Ureter (tissue), 1 donor: ENCODE measurements around the gene PDS5B. TPM values are rescaled to one million over a fixed set of nuclear protein-coding genes. Genes with fewer than 3 reads are reported as not detected.

Source experiments
- DNase-seq: peaks from one replicate; pipeline ENCODE4 v3.0.0-alpha.2; 2020; ENCODE audit warnings: low spot score
- total RNA-seq: library from RNA; stranded (reverse); gene quantifications from one replicate; pipeline ENCODE4 v1.2.4, GENCODE V29; 2023
- donor health status: DM: yes; HTN: yes; CAD: no.

Gene PDS5B
- total RNA-seq, 1 donor from 2014 or later: 53.3 TPM

- no peak for DNase-seq
Observed at GRCh38 chr13:32588736-32589135, 2.5 kb downstream of the PDS5B start.

- no peak for DNase-seq
Observed at GRCh38 chr13:32589471-32589870, 3.2 kb downstream of the PDS5B start.

GRCh38 chr13:32590266-32590665, 4.0 kb downstream of the PDS5B start:
- no peak for DNase-seq

DNA sequence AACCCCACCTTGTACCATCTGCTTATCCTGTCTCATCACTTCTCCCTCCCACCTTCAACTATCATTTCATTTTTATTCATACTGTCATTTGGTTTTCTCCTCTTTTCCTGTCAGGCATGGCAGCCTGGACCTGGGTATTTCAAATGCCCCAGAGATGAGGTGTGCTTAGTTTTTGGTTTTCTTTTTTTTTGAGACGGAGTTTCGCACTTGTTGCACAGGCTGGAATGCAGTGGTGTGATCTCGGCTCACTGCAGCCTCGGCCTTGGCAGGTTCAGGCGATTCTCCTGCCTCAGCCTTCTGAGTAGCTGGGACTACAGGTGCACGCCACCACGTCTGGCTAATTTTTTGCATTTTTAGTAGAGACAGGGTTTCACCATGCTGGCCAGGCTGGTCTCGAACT, 5.8 kb downstream of the PDS5B start:
- DNase-seq: no peak

DNA sequence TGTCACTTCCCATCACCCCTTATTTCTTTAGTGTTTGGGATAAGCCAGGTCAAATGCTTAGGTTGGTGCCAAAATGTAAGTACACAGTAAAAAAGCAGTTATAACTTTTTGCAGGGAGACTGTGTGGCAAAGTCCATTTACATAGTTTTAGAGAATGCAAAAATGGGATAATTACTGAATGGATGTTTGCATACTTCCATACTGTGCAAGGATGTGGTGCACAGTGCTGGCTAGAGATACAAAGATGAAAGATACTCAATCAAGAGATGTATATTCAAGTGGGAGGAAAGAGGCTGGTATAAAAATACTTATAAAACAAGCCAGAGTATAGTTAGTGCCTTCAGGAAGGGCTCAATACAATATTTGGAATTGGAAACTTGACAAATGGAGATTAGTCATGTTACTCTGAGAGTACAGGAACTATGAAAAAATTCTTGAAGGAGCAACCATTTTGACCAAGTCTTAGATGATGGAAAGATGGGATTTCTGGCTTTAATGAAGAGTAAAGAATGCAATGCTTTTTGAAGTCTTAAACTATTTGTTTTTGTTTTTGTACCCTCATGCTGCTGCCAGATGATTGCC, 8.0 kb downstream of the PDS5B start:
- no peak for DNase-seq

- no peak for DNase-seq
Observed at GRCh38 chr13:32595306-32595705, 9.1 kb downstream of the PDS5B start.

- DNase-seq: no peak
Observed at GRCh38 chr13:32600890-32601289, 14.6 kb downstream of the PDS5B start.

GRCh38 chr13:32609428-32609827, 23.2 kb downstream of the PDS5B start:
- DNase-seq: no peak

- no peak for DNase-seq
Observed at GRCh38 chr13:32610538-32610937, 24.3 kb downstream of the PDS5B start.

DNA sequence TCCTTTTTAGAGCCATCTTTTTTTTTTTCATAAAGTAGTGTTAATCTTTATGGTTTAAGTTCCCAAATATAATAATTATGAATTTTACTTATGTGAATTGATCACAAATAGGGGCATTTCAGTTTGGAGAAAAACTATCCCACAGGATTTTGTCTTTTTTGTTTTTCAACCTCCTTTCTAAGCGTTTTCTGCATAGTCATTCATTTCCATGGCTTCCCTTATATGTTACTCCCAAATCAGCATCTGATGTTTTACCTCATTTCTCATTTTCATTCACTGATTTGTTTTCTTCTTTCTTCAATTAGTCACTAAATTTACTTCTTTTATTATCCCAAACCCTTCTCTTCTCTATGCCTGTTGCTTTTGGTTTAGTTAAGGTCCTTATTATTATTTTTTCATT, 24.7 kb downstream of the PDS5B start:
- no peak for DNase-seq

- no peak for DNase-seq
Observed at GRCh38 chr13:32616883-32617511, 30.7 kb downstream of the PDS5B start.

- DNase-seq: no peak
Observed at GRCh38 chr13:32622827-32623226, 36.6 kb downstream of the PDS5B start.

DNA sequence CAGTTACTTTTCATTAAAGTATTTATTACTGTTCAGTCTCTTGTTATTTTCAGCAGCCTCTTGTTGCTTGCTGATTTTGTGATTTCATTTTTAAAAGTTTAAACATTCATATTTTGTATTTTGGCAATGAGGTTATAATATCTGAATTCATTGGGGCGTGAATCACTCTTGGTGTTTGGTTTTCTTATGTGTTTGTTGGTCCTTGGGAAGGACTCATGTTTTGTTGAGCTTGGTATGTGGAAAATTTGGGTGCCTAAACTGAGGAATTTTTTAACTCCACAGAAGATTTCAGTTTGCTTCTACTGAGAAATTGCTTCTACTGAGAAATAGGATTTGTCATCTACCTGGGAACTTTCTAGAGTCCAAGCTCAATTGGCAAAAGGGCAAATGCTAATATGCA, 38.2 kb downstream of the PDS5B start:
- no peak for DNase-seq

DNA sequence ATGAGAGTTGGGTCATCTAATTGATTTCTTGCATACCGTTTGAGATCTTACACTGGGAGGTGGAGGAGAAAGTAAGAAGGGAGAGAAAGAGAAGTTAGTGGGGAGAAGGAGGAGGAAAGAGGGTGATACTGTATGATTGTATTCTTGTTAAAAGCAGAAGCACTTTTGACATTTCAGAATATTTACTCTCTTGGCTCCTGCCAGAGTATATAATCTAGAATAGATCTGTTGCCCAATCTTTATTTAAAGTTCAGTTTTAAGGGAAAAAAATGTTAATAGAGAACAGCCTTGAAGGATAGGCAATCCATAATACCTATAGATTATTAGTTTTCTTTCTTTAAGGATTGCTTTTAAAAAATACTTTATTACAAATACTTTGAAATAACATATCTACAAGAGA, 41.5 kb downstream of the PDS5B start:
- DNase-seq: no peak

- DNase-seq: no peak
Observed at GRCh38 chr13:32629313-32629712, 43.1 kb downstream of the PDS5B start.

GRCh38 chr13:32629866-32630265, 43.6 kb downstream of the PDS5B start:
- DNase-seq: no peak

GRCh38 chr13:32632343-32632909, 46.2 kb downstream of the PDS5B start:
- DNase-seq: no peak

DNA sequence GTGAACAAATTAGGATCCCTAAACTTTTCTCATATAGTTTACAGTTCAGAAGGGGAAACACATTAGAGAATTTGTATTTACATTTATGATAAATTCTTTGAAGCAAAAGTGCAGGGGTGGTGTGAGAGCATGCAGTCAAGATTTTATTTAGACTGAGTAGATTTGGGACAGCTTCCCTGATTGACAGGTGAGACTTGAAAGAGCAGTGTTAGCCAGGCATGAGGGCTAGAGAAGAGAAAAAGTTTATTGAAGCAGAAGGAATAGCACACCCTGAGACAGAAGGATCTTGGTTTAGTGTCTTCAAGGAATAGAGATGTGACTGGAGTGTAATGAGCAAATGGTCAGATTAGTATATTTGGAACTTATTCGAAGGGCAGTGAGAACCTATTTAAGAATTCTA, 50.5 kb downstream of the PDS5B start:
- DNase-seq: no peak

- no peak for DNase-seq
Observed at GRCh38 chr13:32638739-32639138, 52.5 kb downstream of the PDS5B start.

GRCh38 chr13:32639502-32640105, 53.4 kb downstream of the PDS5B start:
- peak; percentile 55 for DNase-seq

DNA sequence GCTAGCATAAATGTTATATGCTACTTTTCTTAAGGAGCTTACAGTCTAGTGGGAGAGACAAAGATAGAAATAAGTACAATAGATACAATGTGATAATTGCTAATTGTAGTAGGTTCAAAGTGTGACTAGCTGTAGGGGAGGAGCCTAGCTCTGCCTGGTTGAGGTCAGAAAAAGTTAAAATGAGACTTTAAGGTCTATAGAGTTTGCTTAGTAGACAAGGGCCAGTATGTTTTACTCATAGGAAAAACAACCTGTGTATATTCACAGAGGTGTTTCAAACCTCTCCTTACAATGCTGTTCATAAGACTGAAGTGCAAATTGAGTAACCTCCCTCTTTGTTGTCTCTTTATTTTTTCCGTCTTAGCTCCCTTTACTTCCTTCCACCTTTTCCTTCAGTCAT, 56.1 kb downstream of the PDS5B start:
- DNase-seq: no peak

- DNase-seq: no peak
Observed at GRCh38 chr13:32642858-32643257, 56.6 kb downstream of the PDS5B start.

DNA sequence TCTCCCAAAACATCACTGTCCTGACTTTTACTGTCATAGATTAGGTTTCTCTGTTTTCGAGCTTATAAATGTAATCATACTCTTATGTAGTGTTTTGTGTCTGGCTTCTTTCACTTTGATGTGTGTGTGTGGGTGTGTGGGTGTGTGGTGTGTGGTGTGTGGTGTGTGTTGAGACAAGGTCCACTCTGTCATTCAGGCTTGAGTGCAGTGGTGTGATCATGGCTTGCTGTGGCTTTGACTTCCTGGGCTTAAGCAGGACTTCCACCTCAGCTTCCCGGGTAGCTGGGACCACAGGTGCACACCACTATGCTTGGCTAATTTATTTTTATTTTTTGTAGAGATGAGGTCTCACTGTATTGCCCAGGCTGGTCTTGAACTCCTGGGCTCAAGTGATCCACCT, 59.6 kb downstream of the PDS5B start:
- no peak for DNase-seq
